GM19463 (cell line): ENCODE results near the gene VWC2L.

Experiments
- ATAC-seq: cut with Tn5 transposase; IDR thresholded peaks from one replicate; pipeline ENCODE4 v1.9.1; 2021; ENCODE audit warnings: mild to moderate bottlenecking, moderate library complexity; ENCODE audit not compliant: unreplicated experiment

The VWC2L gene

GRCh38 chr2:214579035-214579434 lies 168.2 kb downstream of the VWC2L start:
- ATAC-seq, result no peak

- ATAC-seq, result no peak
These were observed 176.6 kb downstream of the VWC2L start for GRCh38 chr2:214587442-214587841.

- ATAC-seq, result no peak
These were observed 180.5 kb downstream of the VWC2L start for GRCh38 chr2:214591366-214591765.

- no peak for ATAC-seq
These were observed 181.2 kb downstream of the VWC2L start for GRCh38 chr2:214592011-214592410.

- ATAC-seq, result no peak
These were observed 182.9 kb downstream of the VWC2L start for GRCh38 chr2:214593727-214594126.

GRCh38 chr2:214601852-214602633 lies 191.2 kb downstream of the VWC2L start:
- ATAC-seq, result no peak

GRCh38 chr2:214604861-214605260 lies 194.0 kb downstream of the VWC2L start:
- ATAC-seq, result no peak

GRCh38 chr2:214607051-214607450 lies 196.2 kb downstream of the VWC2L start:
- ATAC-seq, result no peak

- no peak for ATAC-seq
These were observed 200.2 kb downstream of the VWC2L start for GRCh38 chr2:214611015-214611414.

- ATAC-seq, result no peak
These were observed 213.4 kb downstream of the VWC2L start for GRCh38 chr2:214624166-214624760.

GRCh38 chr2:214628091-214628490 lies 217.2 kb downstream of the VWC2L start:
- ATAC-seq, result no peak
